ENCODE data around the gene CACNA2D3. TPM values are rescaled to one million over a fixed set of nuclear protein-coding genes. Genes with fewer than 3 reads are reported as not detected.
"Not testable (repeated sequence)": the region's sequence is repeated elsewhere in the genome, so short reads cannot be mapped to it uniquely, and the experiment has no call there.

The CACNA2D3 gene
- total and polyA plus RNA-seq, 2 experiments from 2014 or later, result 0.30 to 0.43 TPM

DNA sequence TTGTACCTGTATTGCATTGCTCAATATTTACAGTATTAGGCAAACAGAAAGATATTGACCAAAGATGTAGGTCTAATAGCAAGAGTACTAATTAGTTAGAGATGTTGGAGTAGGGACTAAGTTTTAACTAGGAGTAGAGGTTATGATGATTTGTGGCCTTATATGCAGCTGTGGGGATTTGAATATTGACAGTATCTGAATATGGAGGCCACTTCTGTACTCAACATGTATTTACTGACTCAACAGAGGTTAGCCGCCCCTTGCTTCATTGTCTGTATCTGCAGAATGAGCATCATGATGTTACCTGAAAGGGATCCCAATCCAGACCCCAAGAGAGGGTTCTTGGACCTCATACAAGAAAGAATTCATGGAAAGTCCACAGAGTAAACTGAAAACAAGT is 855.1 kb downstream of the CACNA2D3 start:
- 100% methylated on average over 1 of the region's 1 CpG for WGBS, 2 experiments (ENCODE audit: low coverage in 1 of 2, low lambda C conversion rate in 2 of 2, missing lambda C conversion rate in 2 of 2)
- H3K9ac ChIP-seq, result no peak overlapping the region
- no peaks in the 10 kb centered on the region for H4K20me1 ChIP-seq (ENCODE audit: insufficient read depth)
- H3K79me2 ChIP-seq (ENCODE audit: insufficient read depth), result no peaks in the 10 kb centered on the region
- in situ Hi-C loops (cut with MboI), result no loop called here
- no peaks in the 10 kb centered on the region for H3K27me3 ChIP-seq (replicated peaks; ENCODE audit: insufficient read depth)
- no peak overlapping the region for H3K4me3 ChIP-seq
- no peaks in the 10 kb centered on the region for H3K36me3 ChIP-seq (ENCODE audit: low read depth)
- H3K4me1 ChIP-seq (ENCODE audit: insufficient read depth), result peaks cover 5% of the 10 kb centered on the region; the same call in 1 of the 2 replicates
- H3F3A ChIP-seq (ENCODE audit: insufficient read depth), result no peaks in the 10 kb centered on the region
- H3K9me2 ChIP-seq (ENCODE audit: insufficient read depth), result no peaks in the 10 kb centered on the region
- no peak overlapping the region for H3K27ac ChIP-seq
- H2AFZ ChIP-seq, result no peak overlapping the region
- no peak overlapping the region for H3K4me2 ChIP-seq (ENCODE audit: unreplicated experiment)
- no peak for DNase-seq
- TF ChIP-seq EZH2 (IDR thresholded peaks at IDR 0.05; ENCODE audit: insufficient read depth, poor library complexity, severe bottlenecking), result no peak
- TF ChIP-seq EZH2phosphoT487 (IDR thresholded peaks at IDR 0.05; ENCODE audit: insufficient read depth, low read depth), result no peak
- H3K9me3 ChIP-seq (ENCODE audit: low read depth), result no peaks in the 10 kb centered on the region

DNA sequence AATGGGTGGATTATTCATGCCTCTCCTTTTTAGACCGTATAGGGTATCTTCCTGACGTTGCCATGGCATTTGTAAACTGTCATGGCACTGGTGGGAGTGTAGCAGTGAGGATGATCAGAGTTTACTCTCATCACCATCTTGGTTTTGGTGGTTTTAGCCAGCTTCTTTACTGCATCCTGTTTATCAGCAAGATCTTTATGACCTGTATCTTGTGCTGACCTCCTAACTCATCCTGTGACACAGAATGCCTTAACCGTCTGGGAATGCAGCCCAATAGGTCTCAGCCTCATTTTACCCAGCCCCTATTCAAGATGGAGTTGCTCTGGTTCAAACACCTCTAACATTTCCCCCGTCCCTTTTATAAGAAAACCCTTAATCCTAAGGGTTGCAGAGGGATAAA is 855.6 kb downstream of the CACNA2D3 start:
- H3K9me3 ChIP-seq (ENCODE audit: low read depth); DNase-seq; H3F3A ChIP-seq (ENCODE audit: insufficient read depth); H4K20me1 ChIP-seq (ENCODE audit: insufficient read depth); H3K9ac ChIP-seq; H3K27me3 ChIP-seq (replicated peaks; ENCODE audit: insufficient read depth); H3K4me1 ChIP-seq (ENCODE audit: insufficient read depth); H3K4me3 ChIP-seq; in situ Hi-C loops (cut with MboI); H3K4me2 ChIP-seq (ENCODE audit: unreplicated experiment); H3K79me2 ChIP-seq (ENCODE audit: insufficient read depth); H2AFZ ChIP-seq; H3K36me3 ChIP-seq (ENCODE audit: low read depth); H3K27ac ChIP-seq; H3K9me2 ChIP-seq (ENCODE audit: insufficient read depth): not testable (repeated sequence)
- WGBS, 2 experiments (ENCODE audit: low coverage in 1 of 2, low lambda C conversion rate in 2 of 2, missing lambda C conversion rate in 2 of 2), result 62% methylated on average over 4 of the region's 4 CpGs

GRCh38 chr3:54982807-54983206 is 860.5 kb downstream of the CACNA2D3 start:
- peaks cover 3% of the 10 kb centered on the region; the same call in 1 of the 2 replicates for H3F3A ChIP-seq (ENCODE audit: insufficient read depth)
- no peaks in the 10 kb centered on the region for H3K4me1 ChIP-seq (ENCODE audit: insufficient read depth)
- H3K36me3 ChIP-seq (ENCODE audit: low read depth), result no peaks in the 10 kb centered on the region
- no peaks in the 10 kb centered on the region for H3K27me3 ChIP-seq (replicated peaks; ENCODE audit: insufficient read depth)
- no peak overlapping the region for H3K27ac ChIP-seq
- no peak overlapping the region for H3K4me2 ChIP-seq (ENCODE audit: unreplicated experiment)
- no peaks in the 10 kb centered on the region for H3K79me2 ChIP-seq (ENCODE audit: insufficient read depth)
- in situ Hi-C loops (cut with MboI), result no loop called here
- H3K9me2 ChIP-seq (ENCODE audit: insufficient read depth), result no peaks in the 10 kb centered on the region
- H4K20me1 ChIP-seq (ENCODE audit: insufficient read depth), result no peaks in the 10 kb centered on the region
- H3K9me3 ChIP-seq (ENCODE audit: low read depth), result no peaks in the 10 kb centered on the region
- TF ChIP-seq EZH2 (IDR thresholded peaks at IDR 0.05; ENCODE audit: insufficient read depth, poor library complexity, severe bottlenecking) (no peak), EZH2phosphoT487 (IDR thresholded peaks at IDR 0.05; ENCODE audit: insufficient read depth, low read depth) (no peak)
- no peak overlapping the region for H3K4me3 ChIP-seq
- no peak for DNase-seq
- no peak overlapping the region for H2AFZ ChIP-seq
- no peak overlapping the region for H3K9ac ChIP-seq
- 83 to 91% methylated on average over 4 of the region's 4 CpGs for WGBS, 2 experiments (ENCODE audit: low coverage in 1 of 2, low lambda C conversion rate in 2 of 2, missing lambda C conversion rate in 2 of 2)

DNA sequence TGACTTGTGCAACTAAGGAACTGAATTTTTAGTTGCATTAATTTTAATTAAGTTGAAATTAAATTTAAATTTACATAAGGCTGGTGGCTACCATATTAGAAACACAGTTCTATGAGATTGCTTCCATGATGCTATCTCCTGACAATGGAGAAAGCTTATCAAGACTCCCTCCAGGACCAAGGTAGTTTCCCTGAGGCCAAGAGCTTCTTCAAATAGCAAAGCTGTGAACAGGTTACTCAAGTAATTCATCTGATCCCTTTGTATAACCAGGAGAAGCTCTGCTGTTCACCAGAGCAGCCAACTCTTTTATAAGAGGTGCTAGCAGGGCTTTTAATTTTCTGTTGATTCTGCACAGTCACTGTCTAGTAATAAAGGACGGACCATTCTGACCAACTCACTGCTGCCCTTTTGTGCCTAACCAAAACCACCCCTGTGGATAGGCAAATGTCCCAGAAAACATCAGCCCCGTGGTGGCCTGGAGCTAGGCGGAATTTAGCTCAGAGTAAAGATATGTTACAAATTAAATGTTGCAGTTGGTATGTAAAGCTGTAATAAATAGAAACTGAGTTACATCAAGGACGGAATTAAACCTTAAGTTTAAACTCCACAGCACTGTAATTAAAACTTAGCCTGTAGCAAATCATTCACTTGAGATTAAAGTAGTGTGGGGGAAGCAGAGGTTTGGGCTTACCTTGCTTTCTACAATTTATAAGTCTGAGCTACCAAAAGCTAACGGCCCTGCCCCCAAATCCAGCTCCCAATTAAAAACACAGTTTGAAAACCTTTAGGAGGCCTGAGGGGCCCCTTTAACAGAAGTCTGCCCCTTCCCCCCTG is 861.1 kb downstream of the CACNA2D3 start:
- no peaks in the 10 kb centered on the region for H3K79me2 ChIP-seq (ENCODE audit: insufficient read depth)
- H3K4me2 ChIP-seq (ENCODE audit: unreplicated experiment), result no peak overlapping the region
- H3K4me1 ChIP-seq (ENCODE audit: insufficient read depth), result peaks cover 5% of the 10 kb centered on the region
- in situ Hi-C loops (cut with MboI), result no loop called here
- no peak overlapping the region for H3K4me3 ChIP-seq
- no peak overlapping the region for H2AFZ ChIP-seq
- no peak overlapping the region for H3K27ac ChIP-seq
- H3K36me3 ChIP-seq (ENCODE audit: low read depth), result no peaks in the 10 kb centered on the region
- no peaks in the 10 kb centered on the region for H3K9me3 ChIP-seq (ENCODE audit: low read depth)
- no peak for TF ChIP-seq EZH2 (IDR thresholded peaks at IDR 0.05; ENCODE audit: insufficient read depth, poor library complexity, severe bottlenecking)
- TF ChIP-seq EZH2phosphoT487 (IDR thresholded peaks at IDR 0.05; ENCODE audit: insufficient read depth, low read depth), result no peak
- H3K9ac ChIP-seq, result no peak overlapping the region
- H4K20me1 ChIP-seq (ENCODE audit: insufficient read depth), result no peaks in the 10 kb centered on the region
- 80% methylated on average over 5 of the region's 5 CpGs for WGBS, 2 experiments (ENCODE audit: low coverage in 1 of 2, low lambda C conversion rate in 2 of 2, missing lambda C conversion rate in 2 of 2)
- no peak for DNase-seq
- no peaks in the 10 kb centered on the region for H3K9me2 ChIP-seq (ENCODE audit: insufficient read depth)
- H3K27me3 ChIP-seq (replicated peaks; ENCODE audit: insufficient read depth), result no peaks in the 10 kb centered on the region
- peaks cover 10% of the 10 kb centered on the region for H3F3A ChIP-seq (ENCODE audit: insufficient read depth)
